ENCODE results near the gene ZBTB21.

The ZBTB21 gene

GRCh38 chr21:41967708-41968107 is 42.5 kb downstream of the ZBTB21 start:
- no peak for TF ChIP-seq REST (IDR thresholded peaks at IDR 0.05; ENCODE audit: insufficient read depth in 1 of 2, low read depth in 2 of 2, low read length in 2 of 2)
- no peak for TF ChIP-seq TAF1 (IDR thresholded peaks at IDR 0.05; ENCODE audit: borderline replicate concordance, insufficient read depth, low read length)

DNA sequence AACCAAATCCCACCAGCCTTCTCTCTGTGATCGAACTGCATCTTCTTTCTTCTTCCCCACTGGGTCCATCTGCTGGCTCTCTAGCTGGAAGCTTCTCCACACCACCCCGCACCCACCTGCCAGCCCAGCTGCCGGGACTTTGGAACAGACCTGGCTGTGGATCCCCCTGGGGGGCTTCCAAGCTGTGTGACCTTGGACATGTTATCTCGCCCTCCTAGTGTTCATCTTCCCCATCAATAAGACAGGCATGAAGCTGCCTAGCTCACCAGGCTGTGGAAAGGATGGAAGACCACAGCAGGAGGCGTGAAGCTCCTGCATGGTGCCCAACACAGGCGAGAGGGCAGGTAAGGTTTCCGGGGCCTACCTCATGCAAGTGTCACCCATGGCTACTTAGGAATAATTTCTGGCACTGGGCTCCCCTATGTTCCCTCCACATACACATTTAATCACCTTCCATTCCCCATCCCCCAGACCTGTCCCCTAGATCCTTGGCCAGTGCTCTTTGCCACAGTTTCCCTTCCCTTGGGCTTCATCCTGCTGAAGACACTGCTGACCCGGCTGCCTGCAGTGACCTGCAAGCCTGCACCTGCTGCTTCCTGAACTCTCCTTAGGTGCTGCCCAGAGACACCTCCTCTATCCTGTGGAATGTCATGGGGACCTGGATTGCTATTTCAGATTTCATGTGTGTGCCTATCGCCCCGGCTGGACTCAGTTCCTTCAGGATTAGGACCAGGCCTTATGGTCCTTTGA is 43.1 kb downstream of the ZBTB21 start:
- TF ChIP-seq FOXP2 (optimal IDR thresholded peaks at IDR 0.05; ENCODE audit: borderline replicate concordance, extremely low read depth, extremely low read length, insufficient read depth) (no peak), REST (IDR thresholded peaks at IDR 0.05; ENCODE audit: insufficient read depth in 1 of 2, low read depth in 2 of 2, low read length in 2 of 2) (no peak), POLR2AphosphoS5 (IDR thresholded peaks at IDR 0.05; ENCODE audit: low read depth, low read length) (no peak), TAF1 (IDR thresholded peaks at IDR 0.05; ENCODE audit: borderline replicate concordance, insufficient read depth, low read length) (no peak), SIN3A (IDR thresholded peaks at IDR 0.05; ENCODE audit: borderline replicate concordance, insufficient read depth, low read length) (no peak)

- TF ChIP-seq SIN3A (IDR thresholded peaks at IDR 0.05; ENCODE audit: borderline replicate concordance, insufficient read depth, low read length) (no peak), TAF1 (IDR thresholded peaks at IDR 0.05; ENCODE audit: borderline replicate concordance, insufficient read depth, low read length) (no peak), REST (IDR thresholded peaks at IDR 0.05; ENCODE audit: insufficient read depth in 1 of 2, low read depth in 2 of 2, low read length in 2 of 2) (no peak), POLR2AphosphoS5 (IDR thresholded peaks at IDR 0.05; ENCODE audit: low read depth, low read length) (no peak), FOXP2 (optimal IDR thresholded peaks at IDR 0.05; ENCODE audit: borderline replicate concordance, extremely low read depth, extremely low read length, insufficient read depth) (no peak)
Observed at GRCh38 chr21:41966041-41966833, 43.9 kb downstream of the ZBTB21 start.

DNA sequence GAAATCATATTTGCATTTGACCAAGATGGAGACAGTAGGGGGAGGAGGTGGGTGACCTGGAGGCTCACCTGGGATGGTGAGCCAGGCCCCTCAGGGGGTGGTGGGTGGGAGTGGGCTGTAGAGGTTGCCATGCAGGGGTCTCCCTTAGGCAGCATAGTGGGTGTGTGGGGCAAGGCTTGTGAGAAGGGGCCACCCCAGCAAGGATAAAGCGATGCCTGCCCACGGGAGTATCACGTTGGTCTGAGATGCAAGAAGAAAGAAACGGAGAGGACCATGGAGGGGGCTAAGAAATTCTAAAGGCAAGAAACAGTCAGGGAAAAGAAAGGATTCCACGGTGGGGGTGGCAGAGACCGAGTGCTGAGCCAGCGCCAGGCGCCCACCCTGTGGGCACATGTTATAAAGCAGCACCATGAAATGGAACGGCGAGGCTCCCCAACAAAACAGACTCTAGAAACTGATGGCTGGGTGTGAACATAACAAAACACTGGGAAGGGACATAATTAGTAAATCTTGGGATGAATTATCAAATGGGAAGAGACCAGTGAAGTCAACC is 44.6 kb downstream of the ZBTB21 start:
- no peak for TF ChIP-seq POLR2AphosphoS5 (IDR thresholded peaks at IDR 0.05; ENCODE audit: low read depth, low read length)
- no peak for TF ChIP-seq FOXP2 (optimal IDR thresholded peaks at IDR 0.05; ENCODE audit: borderline replicate concordance, extremely low read depth, extremely low read length, insufficient read depth)
- no peak for TF ChIP-seq SIN3A (IDR thresholded peaks at IDR 0.05; ENCODE audit: borderline replicate concordance, insufficient read depth, low read length)
- TF ChIP-seq TAF1 (IDR thresholded peaks at IDR 0.05; ENCODE audit: borderline replicate concordance, insufficient read depth, low read length), result no peak
- no peak for TF ChIP-seq REST (IDR thresholded peaks at IDR 0.05; ENCODE audit: insufficient read depth in 1 of 2, low read depth in 2 of 2, low read length in 2 of 2)

Measured in PFSK-1 (cell line).